Activated CD4-positive, alpha-beta memory T cell treated with anti-CD3 and anti-CD28 coated beads for 36 hours (primary cell): Measurements from ENCODE around the gene ARL6IP4. TPM values are rescaled to one million over a fixed set of nuclear protein-coding genes. Genes with fewer than 3 reads are reported as not detected.
A peak's percentile ranks its signal among the peaks of the same experiment; 100 is the strongest.
"Not testable (repeated sequence)": the region's sequence is repeated elsewhere in the genome, so short reads cannot be mapped to it uniquely, and the experiment has no call there.

ENCODE experiments used
- CTCF ChIA-PET: fragments of 350-600 bp; sonication (Branson Sonifier 250); formaldehyde crosslinking; loops from one replicate; lab custom pipeline; 2021; ENCODE audit warnings: antibody characterized with exemption, inconsistent platforms; lab: Charles Lee
- POLR2A ChIA-PET: fragments of 350-600 bp; sonication (Branson Sonifier 250); formaldehyde crosslinking; loops from one replicate; lab custom pipeline; 2021; ENCODE audit warnings: antibody characterized with exemption; lab: Charles Lee
- DNase-seq: peaks from one replicate; pipeline ENCODE4 v3.0.0-alpha.2; 2020
- H3K27ac Mint-ChIP-seq: one replicate; pipeline ENCODE4 v1.8.0; 2021; ENCODE audit warnings: mixed read lengths
- H3K27me3 Mint-ChIP-seq: one replicate; pipeline ENCODE4 v1.8.0; 2021; ENCODE audit warnings: mixed read lengths
- H3K36me3 Mint-ChIP-seq: one replicate; pipeline ENCODE4 v1.8.0; 2021; ENCODE audit warnings: mixed read lengths
- H3K4me1 Mint-ChIP-seq: one replicate; pipeline ENCODE4 v1.8.0; 2021; ENCODE audit warnings: low read depth, mixed read lengths
- H3K4me3 Mint-ChIP-seq: one replicate; pipeline ENCODE4 v1.8.0; 2021; ENCODE audit warnings: mild to moderate bottlenecking, mixed read lengths
- H3K9me3 Mint-ChIP-seq: one replicate; pipeline ENCODE4 v1.8.0; 2021; ENCODE audit warnings: mixed read lengths
- intact Hi-C: fragments of 100-400 bp; cut with micrococcal nuclease; formaldehyde crosslinking; loops from one replicate; pipeline ENCODE4 v1.15.1; 2023
- total RNA-seq, 2 experiments: library from RNA; stranded (reverse); gene quantifications; one replicate each; pipeline ENCODE4 v1.2.3, GENCODE V29; 2021

ARL6IP4 gene
- total RNA-seq, result 100 to 1,000 TPM; 180 to 188 TPM

GRCh38 chr12:122980183-122981035 is at the start of gene ARL6IP4:
TSS of gene ARL6IP4 (plus strand) at chr12:122980681. CDS start at chr12:122981140, 459 bp downstream.
- POLR2A ChIA-PET, result interaction anchor here (2.1 kb wide), 1 partner anchor 252 kb away, joined by 5 read pairs; the partner anchor contains the start of genes MPHOSPH9 and MTRFR
- intact Hi-C loops, result loop anchor here (2.0 kb wide), 1 partner anchor 94 kb away; no protein-coding TSS in a partner anchor
- peak; percentile 72 for DNase-seq
- CTCF ChIA-PET, result interaction anchor here (1.4 to 1.8 kb wide), 2 partner anchors 99 to 257 kb away, joined by 3 to 7 read pairs; no protein-coding TSS in a partner anchor
- H3K27me3 Mint-ChIP-seq, result no peaks in the 10 kb centered on the region
- H3K4me1 Mint-ChIP-seq, result peaks cover 42% of the 10 kb centered on the region
- peak within 1 kb of the TSS; percentile 82 for H3K27ac Mint-ChIP-seq
- H3K9me3 Mint-ChIP-seq, result no peaks in the 10 kb centered on the region
- H3K36me3 Mint-ChIP-seq, result peaks cover 15% of the 10 kb centered on the region
- peak within 1 kb of the TSS; percentile 89 for H3K4me3 Mint-ChIP-seq

GRCh38 chr12:122932207-122932606 is 48.3 kb upstream of the ARL6IP4 start:
- ChIA-PET POLR2A (no interaction called here), CTCF (no interaction called here)
- Mint-ChIP-seq H3K4me3 (no peak overlapping the region), H3K27me3 (no peaks in the 10 kb centered on the region), H3K27ac (no peak overlapping the region), H3K4me1 (no peaks in the 10 kb centered on the region), H3K36me3 (no peaks in the 10 kb centered on the region), H3K9me3 (no peaks in the 10 kb centered on the region)
- DNase-seq, result no peak
- intact Hi-C loops, result no loop called here

GRCh38 chr12:122934722-122935121 is 45.8 kb upstream of the ARL6IP4 start:
- no peak for DNase-seq
- Mint-ChIP-seq H3K4me3 (no peak overlapping the region), H3K4me1 (no peaks in the 10 kb centered on the region), H3K27me3 (no peaks in the 10 kb centered on the region), H3K9me3 (no peaks in the 10 kb centered on the region), H3K36me3 (no peaks in the 10 kb centered on the region), H3K27ac (no peak overlapping the region)
- POLR2A ChIA-PET, result no interaction called here
- intact Hi-C loops, result no loop called here
- CTCF ChIA-PET, result interaction anchor here (0.9 kb wide), 1 partner anchor 11 kb away, joined by 3 read pairs; no protein-coding TSS in a partner anchor

- Mint-ChIP-seq H3K4me3 (no peak overlapping the region), H3K27me3 (no peaks in the 10 kb centered on the region), H3K9me3 (no peaks in the 10 kb centered on the region), H3K36me3 (no peaks in the 10 kb centered on the region), H3K4me1 (no peaks in the 10 kb centered on the region), H3K27ac (no peak overlapping the region)
- no peak for DNase-seq
- POLR2A ChIA-PET, result no interaction called here
- intact Hi-C loops, result no loop called here
- CTCF ChIA-PET, result interaction anchor here (0.9 kb wide), 1 partner anchor 11 kb away, joined by 3 read pairs; no protein-coding TSS in a partner anchor
Measured at GRCh38 chr12:122935318-122935717, 45.2 kb upstream of the ARL6IP4 start.

GRCh38 chr12:122937622-122938091 is 42.8 kb upstream of the ARL6IP4 start:
- ChIA-PET POLR2A (no interaction called here), CTCF (interaction anchor here (2.8 kb wide), 1 partner anchor 77 kb away, joined by 12 read pairs; no protein-coding TSS in a partner anchor)
- H3K9me3 Mint-ChIP-seq, result no peaks in the 10 kb centered on the region
- intact Hi-C loops, result no loop called here
- H3K4me3 Mint-ChIP-seq, result no peak overlapping the region
- no peak for DNase-seq
- H3K36me3 Mint-ChIP-seq, result no peaks in the 10 kb centered on the region
- no peaks in the 10 kb centered on the region for H3K27me3 Mint-ChIP-seq
- no peaks in the 10 kb centered on the region for H3K4me1 Mint-ChIP-seq
- H3K27ac Mint-ChIP-seq, result no peak overlapping the region

GRCh38 chr12:122939125-122939524 is 41.4 kb upstream of the ARL6IP4 start:
- ChIA-PET CTCF (interaction anchor here (0.7 to 2.8 kb wide), 3 partner anchors 13 to 594 kb away, joined by 3 to 12 read pairs (median 5); no protein-coding TSS in a partner anchor), POLR2A (no interaction called here)
- H3K27ac Mint-ChIP-seq, result no peak overlapping the region

GRCh38 chr12:122941351-122941750 is 39.1 kb upstream of the ARL6IP4 start:
- H3K9me3 Mint-ChIP-seq, H3K27me3 Mint-ChIP-seq, H3K27ac Mint-ChIP-seq, H3K4me1 Mint-ChIP-seq, DNase-seq, H3K4me3 Mint-ChIP-seq, intact Hi-C loops, POLR2A ChIA-PET, CTCF ChIA-PET, H3K36me3 Mint-ChIP-seq: not testable (repeated sequence)

More at GRCh38 chr12:122939125-122939524, 41.4 kb upstream of the ARL6IP4 start:
- intact Hi-C loops, result no loop called here
- Mint-ChIP-seq H3K36me3 (no peaks in the 10 kb centered on the region), H3K4me1 (peaks cover 7% of the 10 kb centered on the region), H3K27me3 (no peaks in the 10 kb centered on the region), H3K9me3 (no peaks in the 10 kb centered on the region), H3K4me3 (no peak overlapping the region)
- DNase-seq, result no peak

GRCh38 chr12:122942637-122943036 is 37.8 kb upstream of the ARL6IP4 start:
- POLR2A ChIA-PET, result no interaction called here
- CTCF ChIA-PET, result no interaction called here
- peaks cover 20% of the 10 kb centered on the region for H3K4me1 Mint-ChIP-seq
- H3K4me3 Mint-ChIP-seq, result no peak overlapping the region
- H3K27me3 Mint-ChIP-seq, result no peaks in the 10 kb centered on the region
- no peaks in the 10 kb centered on the region for H3K9me3 Mint-ChIP-seq
- no peak for DNase-seq
- no peaks in the 10 kb centered on the region for H3K36me3 Mint-ChIP-seq
- no peak overlapping the region for H3K27ac Mint-ChIP-seq
- intact Hi-C loops, result no loop called here

- Mint-ChIP-seq H3K4me3 (no peak overlapping the region), H3K27me3 (no peaks in the 10 kb centered on the region), H3K4me1 (peaks cover 20% of the 10 kb centered on the region), H3K9me3 (no peaks in the 10 kb centered on the region), H3K36me3 (no peaks in the 10 kb centered on the region), H3K27ac (no peak overlapping the region)
- ChIA-PET CTCF (no interaction called here), POLR2A (no interaction called here)
- intact Hi-C loops, result no loop called here
- no peak for DNase-seq
Measured at GRCh38 chr12:122943196-122943595, 37.3 kb upstream of the ARL6IP4 start.

GRCh38 chr12:122944605-122945592 is 35.6 kb upstream of the ARL6IP4 start:
- intact Hi-C loops, result no loop called here
- no peak overlapping the region for H3K4me3 Mint-ChIP-seq
- no peaks in the 10 kb centered on the region for H3K9me3 Mint-ChIP-seq
- H3K27me3 Mint-ChIP-seq, result no peaks in the 10 kb centered on the region
- CTCF ChIA-PET, result interaction anchor here (1.4 to 15.9 kb wide), 3 partner anchors 22 to 151 kb away, joined by 3 to 239 read pairs (median 11); partner anchors contain the start of gene ABCB9
- no peak for DNase-seq
- H3K27ac Mint-ChIP-seq, result no peak overlapping the region
- H3K4me1 Mint-ChIP-seq, result peaks cover 20% of the 10 kb centered on the region
- POLR2A ChIA-PET, result no interaction called here
- no peaks in the 10 kb centered on the region for H3K36me3 Mint-ChIP-seq

GRCh38 chr12:122946690-122947341 is 33.7 kb upstream of the ARL6IP4 start:
- CTCF ChIA-PET, result interaction anchor here (0.6 to 15.9 kb wide), 9 partner anchors 9 to 153 kb away, joined by 3 to 239 read pairs (median 3); no protein-coding TSS in a partner anchor
- intact Hi-C loops, result loop anchor here (2.0 kb wide), 3 partner anchors 48 to 72 kb away; no protein-coding TSS in a partner anchor
- POLR2A ChIA-PET, result interaction anchor here (0.5 to 1.3 kb wide), 2 partner anchors 28 to 229 kb away, joined by 3 read pairs; partner anchors contain the start of gene OGFOD2
- Mint-ChIP-seq H3K27ac (peak overlapping the region; percentile 35), H3K36me3 (no peaks in the 10 kb centered on the region), H3K9me3 (no peaks in the 10 kb centered on the region), H3K4me3 (no peak overlapping the region), H3K27me3 (no peaks in the 10 kb centered on the region), H3K4me1 (peaks cover 20% of the 10 kb centered on the region)
- DNase-seq, result peak; percentile 95
